Mesenchymal stem cell (in vitro differentiated cells and primary cell): ENCODE measurements around the gene ALAD.
"Not testable (repeated sequence)": the region's sequence is repeated elsewhere in the genome, so short reads cannot be mapped to it uniquely, and the experiment has no call there.

Experiments
- DNase-seq: peaks from one replicate; pipeline ENCODE4 v3.0.0-alpha.2; 2013
- H2AFZ ChIP-seq: one replicate; pipeline ENCODE4 v1.6.1; 2013; ENCODE audit warnings: low read depth, mild to moderate bottlenecking, control low read depth, inconsistent platforms, low read length, moderate library complexity
- H2AK5ac ChIP-seq: 2 replicates; pipeline ENCODE4 v1.6.1; 2013; ENCODE audit warnings: low read length, moderate library complexity, mild to moderate bottlenecking, inconsistent platforms; ENCODE audit not compliant: severe bottlenecking
- H2BK120ac ChIP-seq: one replicate; pipeline ENCODE4 v1.6.1; 2013; ENCODE audit warnings: low read depth, mild to moderate bottlenecking, inconsistent platforms, low read length, moderate library complexity
- H2BK12ac ChIP-seq, 2 experiments: one replicate each; pipeline ENCODE4 v1.6.1; 2013; ENCODE audit warnings: inconsistent platforms in 2 of 2, low read length in 2 of 2, mild to moderate bottlenecking in 2 of 2, moderate library complexity in 2 of 2, control low read depth in 1 of 2
- H2BK15ac ChIP-seq: one replicate; pipeline ENCODE4 v1.6.1; 2013; ENCODE audit warnings: mild to moderate bottlenecking, low read depth, inconsistent platforms; ENCODE audit not compliant: poor library complexity, severe bottlenecking
- H2BK5ac ChIP-seq: 2 replicates; pipeline ENCODE4 v1.6.1; 2013; ENCODE audit warnings: low read depth, mild to moderate bottlenecking, low read length, control low read depth, inconsistent platforms; ENCODE audit not compliant: poor library complexity, severe bottlenecking
- H3K14ac ChIP-seq, 2 experiments: one replicate each; pipeline ENCODE4 v1.6.1; 2013; ENCODE audit warnings: inconsistent platforms in 2 of 2, low read length in 2 of 2, control low read depth in 1 of 2, mild to moderate bottlenecking in 1 of 2, moderate library complexity in 1 of 2
- H3K18ac ChIP-seq, 2 experiments: one replicate each; pipeline ENCODE4 v1.6.1; 2013; ENCODE audit warnings: inconsistent platforms in 2 of 2, low read length in 2 of 2, control low read depth in 1 of 2, low read depth in 1 of 2, mild to moderate bottlenecking in 1 of 2
- H3K23ac ChIP-seq, 2 experiments: one replicate each; pipeline ENCODE4 v1.6.1; 2013; ENCODE audit warnings: inconsistent platforms in 2 of 2, low read length in 2 of 2, mild to moderate bottlenecking in 2 of 2, moderate library complexity in 2 of 2, control low read depth in 1 of 2
- H3K27ac ChIP-seq: 2 replicates; pipeline ENCODE4 v1.5.1; 2013; ENCODE audit warnings: mild to moderate bottlenecking, moderate library complexity, low read length, control low read depth, inconsistent platforms; ENCODE audit not compliant: poor library complexity, severe bottlenecking
- H3K27me3 ChIP-seq, 2 experiments: 2 replicates each; pipeline versions ENCODE4 v1.6.1 to v1.7.0; 2013; ENCODE audit warnings: low read length in 2 of 2, mild to moderate bottlenecking in 2 of 2, moderate library complexity in 2 of 2, control low read depth in 1 of 2, inconsistent platforms in 1 of 2; ENCODE audit not compliant: control insufficient read depth in 1 of 2, insufficient read depth in 1 of 2
- H3K36me3 ChIP-seq, 2 experiments: 2 replicates each; pipeline versions ENCODE4 v1.6.1 to v1.7.0; 2013; ENCODE audit warnings: low read length in 2 of 2, control low read depth in 1 of 2, inconsistent platforms in 1 of 2, low read depth in 1 of 2, mild to moderate bottlenecking in 1 of 2; ENCODE audit not compliant: insufficient read depth in 2 of 2, control insufficient read depth in 1 of 2
- H3K4ac ChIP-seq, 2 experiments: one replicate each; pipeline ENCODE4 v1.6.1; 2013; ENCODE audit warnings: inconsistent platforms in 2 of 2, low read length in 2 of 2, mild to moderate bottlenecking in 2 of 2, moderate library complexity in 2 of 2, control low read depth in 1 of 2, low read depth in 1 of 2
- H3K4me1 ChIP-seq: 2 replicates; pipeline ENCODE4 v1.6.1; 2013; ENCODE audit warnings: low read depth, low read length, control low read depth; ENCODE audit not compliant: control insufficient read depth, insufficient read depth
- H3K4me2 ChIP-seq: 2 replicates; pipeline ENCODE4 v1.6.1; 2013; ENCODE audit warnings: low read length, mild to moderate bottlenecking, inconsistent platforms; ENCODE audit not compliant: poor library complexity, severe bottlenecking
- H3K4me3 ChIP-seq, 2 experiments: 2 replicates each; pipeline versions ENCODE4 v1.5.1 to v1.7.0; 2013; ENCODE audit warnings: low read length in 2 of 2, mild to moderate bottlenecking in 2 of 2, control low read depth in 1 of 2, low read depth in 1 of 2; ENCODE audit not compliant: insufficient read depth in 1 of 2
- H3K79me1 ChIP-seq: replicated peaks from 2 replicates; pipeline ENCODE4 v1.6.1; 2013; ENCODE audit warnings: mild to moderate bottlenecking, control low read depth, low read length, inconsistent platforms; ENCODE audit not compliant: poor library complexity, severe bottlenecking
- H3K9ac ChIP-seq: 2 replicates; pipeline ENCODE4 v1.7.0; 2013; ENCODE audit warnings: mild to moderate bottlenecking, low read length, moderate library complexity
- H3K9me3 ChIP-seq: 2 replicates; pipeline ENCODE4 v1.7.0; 2013; ENCODE audit warnings: mild to moderate bottlenecking, low read length; ENCODE audit not compliant: control insufficient read depth
- H4K8ac ChIP-seq: one replicate; pipeline ENCODE4 v1.6.1; 2013; ENCODE audit warnings: inconsistent platforms, mild to moderate bottlenecking, low read length, moderate library complexity
- H4K91ac ChIP-seq: one replicate; pipeline ENCODE4 v1.6.1; 2013; ENCODE audit warnings: mild to moderate bottlenecking, low read length, inconsistent platforms
- WGBS: methylation state at CpG from one replicate; pipeline ENCODE4 v1.1.7; 2013; ENCODE audit warnings: mixed read lengths; 5-methylcytosine and 5-hydroxymethylcytosine counted together

The ALAD gene

GRCh38 chr9:113437716-113438115 lies 36.6 kb upstream of the ALAD start:
- not testable (repeated sequence) for H3K36me3 ChIP-seq, H3K9me3 ChIP-seq, H2BK5ac ChIP-seq, H2BK120ac ChIP-seq, H3K4me3 ChIP-seq, H3K4ac ChIP-seq, H2AFZ ChIP-seq, H3K79me1 ChIP-seq, H3K27ac ChIP-seq, DNase-seq, H3K9ac ChIP-seq, H2BK15ac ChIP-seq, H2BK12ac ChIP-seq, H3K27me3 ChIP-seq, H3K14ac ChIP-seq, H4K91ac ChIP-seq, H3K4me2 ChIP-seq, H3K23ac ChIP-seq, H2AK5ac ChIP-seq, H3K18ac ChIP-seq, H3K4me1 ChIP-seq, H4K8ac ChIP-seq
- no CpG with 5 or more reads among the region's 1 CpG for WGBS

DNA sequence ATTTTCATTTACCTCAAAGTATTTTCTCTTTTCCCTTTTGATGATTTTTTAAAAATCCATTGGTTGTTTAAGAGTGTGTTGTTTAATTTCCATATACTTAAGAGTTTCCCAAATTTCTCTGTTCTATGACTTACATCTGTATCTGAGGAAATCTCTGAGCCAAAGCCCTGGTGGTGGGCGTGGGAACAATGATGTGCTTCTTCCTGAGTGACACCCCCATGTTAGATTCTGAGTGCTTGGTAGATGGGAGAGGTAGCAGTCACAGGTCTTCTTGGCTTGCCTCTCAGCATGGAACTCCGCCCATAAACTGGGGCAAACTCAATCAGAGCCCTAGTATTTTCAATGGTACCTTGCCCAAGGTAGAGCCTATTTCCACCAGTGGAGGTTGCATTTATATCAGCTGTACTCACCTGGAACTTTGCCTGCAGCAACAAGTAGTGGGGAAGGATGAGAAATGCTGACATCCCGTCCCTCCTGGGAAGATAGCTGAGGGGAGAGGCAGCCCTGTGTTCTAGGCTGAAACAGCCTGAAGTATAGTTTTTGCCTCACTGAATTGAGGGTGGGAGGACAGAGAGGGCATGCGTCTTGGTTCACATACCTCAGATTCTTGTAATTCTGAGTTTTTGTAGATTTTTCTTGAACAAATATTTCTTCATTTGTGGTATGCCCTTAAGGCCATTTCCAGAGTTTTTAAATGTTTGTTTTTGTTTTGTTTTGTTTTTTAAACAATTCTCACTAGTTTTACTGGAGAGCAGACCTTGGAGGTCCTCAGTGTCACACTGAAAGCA lies 35.8 kb upstream of the ALAD start:
- no peaks in the 10 kb centered on the region for H3K27me3 ChIP-seq
- H4K8ac ChIP-seq = no peak overlapping the region
- H3K36me3 ChIP-seq = no peaks in the 10 kb centered on the region
- H3K9me3 ChIP-seq = no peaks in the 10 kb centered on the region
- no peak overlapping the region for H2BK15ac ChIP-seq
- no peak overlapping the region for H3K4ac ChIP-seq
- peaks cover 1% of the 10 kb centered on the region for H3K4me1 ChIP-seq
- DNase-seq = no peak
- H2AFZ ChIP-seq = no peak overlapping the region
- H3K79me1 ChIP-seq = no peaks in the 10 kb centered on the region
- no peak overlapping the region for H4K91ac ChIP-seq
- H3K27ac ChIP-seq = no peak overlapping the region
- H3K9ac ChIP-seq = no peak overlapping the region
- H2AK5ac ChIP-seq = no peak overlapping the region
- H3K4me3 ChIP-seq = no peak overlapping the region
- H3K18ac ChIP-seq = no peak overlapping the region
- H3K23ac ChIP-seq = no peak overlapping the region
- no peak overlapping the region for H2BK120ac ChIP-seq
- 69% methylated on average over 3 of the region's 4 CpGs for WGBS
- H2BK5ac ChIP-seq = no peak overlapping the region
- no peak overlapping the region for H3K14ac ChIP-seq
- H2BK12ac ChIP-seq = no peak overlapping the region
- no peak overlapping the region for H3K4me2 ChIP-seq

GRCh38 chr9:113431191-113431590 lies 30.1 kb upstream of the ALAD start:
- no peak overlapping the region for H2BK5ac ChIP-seq
- H3K4me1 ChIP-seq = no peaks in the 10 kb centered on the region
- H3K4me2 ChIP-seq = no peak overlapping the region
- H2AK5ac ChIP-seq = no peak overlapping the region
- DNase-seq = no peak
- no peak overlapping the region for H3K9ac ChIP-seq
- no peak overlapping the region for H3K23ac ChIP-seq
- no peaks in the 10 kb centered on the region for H3K9me3 ChIP-seq
- H3K18ac ChIP-seq = no peak overlapping the region
- H4K8ac ChIP-seq = no peak overlapping the region
- no peak overlapping the region for H3K4me3 ChIP-seq
- H2BK15ac ChIP-seq = no peak overlapping the region
- no peak overlapping the region for H3K27ac ChIP-seq
- H3K14ac ChIP-seq = no peak overlapping the region
- H3K4ac ChIP-seq = no peak overlapping the region
- H2BK12ac ChIP-seq = no peak overlapping the region
- no peak overlapping the region for H2BK120ac ChIP-seq
- no peak overlapping the region for H2AFZ ChIP-seq
- no peaks in the 10 kb centered on the region for H3K27me3 ChIP-seq
- no peaks in the 10 kb centered on the region for H3K79me1 ChIP-seq
- no peaks in the 10 kb centered on the region for H3K36me3 ChIP-seq
- H4K91ac ChIP-seq = no peak overlapping the region

- Histone ChIP-seq H3K14ac (no peak overlapping the region), H3K79me1 (no peaks in the 10 kb centered on the region), H3K23ac (no peak overlapping the region), H2BK120ac (no peak overlapping the region), H2BK15ac (no peak overlapping the region), H3K4me3 (no peak overlapping the region), H3K27ac (no peak overlapping the region), H3K27me3 (peaks cover 5 to 7% of the 10 kb centered on the region in 2 experiments), H3K18ac (no peak overlapping the region), H2AFZ (no peak overlapping the region), H4K91ac (no peak overlapping the region), H3K4me1 (no peaks in the 10 kb centered on the region), H2BK12ac (no peak overlapping the region), H3K9me3 (no peaks in the 10 kb centered on the region), H4K8ac (no peak overlapping the region), H3K9ac (no peak overlapping the region), H2BK5ac (no peak overlapping the region), H2AK5ac (no peak overlapping the region), H3K4ac (no peak overlapping the region), H3K36me3 (no peaks in the 10 kb centered on the region), H3K4me2 (no peak overlapping the region)
- DNase-seq = no peak
- WGBS = 100% methylated on average over 1 of the region's 1 CpG
These were observed 27.1 kb upstream of the ALAD start for GRCh38 chr9:113428062-113428615.
